Transverse colon (tissue), 4 donors: ENCODE data around the gene ARHGEF2.

ENCODE experiments used
- CTCF ChIP-seq, 5 experiments: fragments of 200-600 bp in 3 of 5; fragments of 450-650 bp in 2 of 5; sonication (generic) in 3 of 5; IDR thresholded peaks; 1 replicate in 2 of 5; 2 replicates in 3 of 5; pipeline ENCODE4 v1.5.1; 2016 to 2017; ENCODE audit warnings: antibody characterized with exemption in 5 of 5, inconsistent platforms in 3 of 5, mild to moderate bottlenecking in 2 of 5, moderate library complexity in 1 of 5
- EP300 ChIP-seq: sonication (generic); formaldehyde crosslinking; IDR thresholded peaks from one replicate; pipeline ENCODE4 v1.6.1; 2017; ENCODE audit warnings: antibody characterized with exemption, low read depth
- POLR2AphosphoS5 ChIP-seq, 3 donors: sonication (generic); formaldehyde crosslinking; IDR thresholded peaks; one replicate each; pipeline ENCODE4 v1.6.1; 2016; ENCODE audit warnings: antibody characterized with exemption in 3 of 3

DNA sequence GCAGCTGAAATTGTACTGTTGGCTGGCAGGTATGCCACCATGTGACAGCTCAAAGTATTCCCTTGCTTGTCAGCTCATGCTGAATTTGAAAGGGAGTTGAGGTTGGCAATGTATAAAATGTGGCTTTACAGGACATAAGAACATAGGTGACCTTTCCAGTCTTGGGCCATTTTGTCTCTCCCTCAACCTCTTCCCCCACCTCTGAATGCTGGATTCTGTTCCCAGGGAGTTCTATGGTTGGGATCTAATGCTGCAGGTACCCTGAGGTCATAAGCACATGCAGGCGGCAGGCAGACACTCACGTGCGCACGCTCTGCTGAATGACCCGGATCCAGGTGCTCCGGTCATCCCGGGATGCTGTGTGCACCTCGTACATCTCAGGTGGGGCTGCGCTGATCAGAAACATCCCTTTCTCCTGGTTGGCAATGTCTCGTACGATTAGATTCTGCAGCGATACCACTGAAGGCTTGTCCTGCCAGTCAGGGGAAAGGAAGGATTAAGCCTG is 20.9 kb downstream of the ARHGEF2 start:
- no peak for TF ChIP-seq CTCF (IDR thresholded peaks at IDR 0.05)
- TF ChIP-seq POLR2AphosphoS5 (IDR thresholded peaks at IDR 0.05) = no peak
- no peak for TF ChIP-seq EP300
